Stimulated activated naive B cell treated with anti-CD40 and anti-IgM and Interleukin-4, amounts not matched to agents 10 μg/mL and 1 μg/mL and 100 μg/mL, for 72 hours (primary cell): Measurements from ENCODE around the gene PLBD2.

Experiments used
- ATAC-seq, 2 donors: fragments of 150-1000 bp; cut with Tn5 transposase; replicated peaks; 2 replicates each; pipeline ENCODE4 v1.10.0; 2021; ENCODE audit warnings: moderate library complexity in 1 of 2
- DNase-seq: peaks from one replicate; pipeline ENCODE4 v3.0.0; 2021
- H3K27ac Mint-ChIP-seq: one replicate; pipeline ENCODE4 v1.8.0; 2022; ENCODE audit warnings: mild to moderate bottlenecking, mixed read lengths
- H3K27me3 Mint-ChIP-seq, 2 donors: one replicate each; pipeline ENCODE4 v1.8.0; 2022; ENCODE audit warnings: mixed read lengths in 2 of 2
- H3K36me3 Mint-ChIP-seq, 2 donors: one replicate each; pipeline ENCODE4 v1.8.0; 2022; ENCODE audit warnings: mixed read lengths in 2 of 2, mild to moderate bottlenecking in 1 of 2
- H3K4me1 Mint-ChIP-seq, 2 donors: one replicate each; pipeline ENCODE4 v1.8.0; 2022; ENCODE audit warnings: mixed read lengths in 2 of 2, mild to moderate bottlenecking in 1 of 2
- H3K4me3 Mint-ChIP-seq, 2 donors: one replicate each; pipeline ENCODE4 v1.8.0; 2022; ENCODE audit warnings: mild to moderate bottlenecking in 2 of 2, mixed read lengths in 2 of 2, moderate library complexity in 1 of 2
- H3K9me3 Mint-ChIP-seq, 2 donors: one replicate each; pipeline ENCODE4 v1.8.0; 2022; ENCODE audit warnings: mixed read lengths in 2 of 2, mild to moderate bottlenecking in 1 of 2

PLBD2 gene

GRCh38 chr12:113329022-113329790, 29.2 kb upstream of the PLBD2 start:
- Mint-ChIP-seq H3K9me3 (no peaks in the 10 kb centered on the region), H3K4me1 (peaks cover 21 to 41% of the 10 kb centered on the region in 2 donors), H3K27ac (no peak overlapping the region), H3K36me3 (peaks cover 30 to 43% of the 10 kb centered on the region in 2 donors), H3K4me3 (no peak overlapping the region), H3K27me3 (no peaks in the 10 kb centered on the region)
- no peak for DNase-seq
- no peak for ATAC-seq

DNA sequence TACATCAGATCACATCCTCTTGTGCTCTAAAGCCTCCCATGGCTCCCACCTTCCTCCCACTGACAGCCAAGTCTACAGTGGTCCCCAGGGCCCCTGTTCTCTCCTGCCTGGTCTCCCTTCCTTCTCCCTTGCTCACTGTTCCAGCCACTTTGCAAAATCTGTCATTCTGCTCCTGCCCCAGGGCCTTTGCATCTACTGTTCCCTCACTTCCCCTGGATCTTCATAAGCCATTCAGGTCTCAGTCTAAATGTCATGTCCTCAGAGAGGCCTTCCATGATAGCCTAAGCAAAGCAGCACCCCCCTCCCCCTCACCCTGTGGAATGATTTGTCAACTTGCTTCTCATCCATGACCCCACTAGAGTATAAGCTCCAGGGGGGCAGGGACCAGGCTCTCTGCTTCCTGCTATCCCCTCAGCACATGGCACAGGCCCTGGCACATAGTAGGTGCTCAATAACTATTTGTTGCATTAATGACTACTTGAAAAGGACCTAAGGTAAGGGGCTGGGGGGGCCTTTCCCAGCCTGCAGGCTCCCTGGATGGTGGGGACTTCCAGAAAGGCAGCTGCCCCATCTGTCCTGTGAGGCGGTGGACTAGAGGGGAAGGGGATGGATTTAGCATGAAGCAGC, 28.5 kb upstream of the PLBD2 start:
- no peak overlapping the region for H3K4me3 Mint-ChIP-seq
- peaks cover 30 to 41% of the 10 kb centered on the region in 2 donors for H3K36me3 Mint-ChIP-seq
- H3K9me3 Mint-ChIP-seq = no peaks in the 10 kb centered on the region
- no peak overlapping the region for H3K27ac Mint-ChIP-seq
- DNase-seq (no peak), ATAC-seq (no peak)
- H3K4me1 Mint-ChIP-seq = peaks cover 24 to 44% of the 10 kb centered on the region in 2 donors
- no peaks in the 10 kb centered on the region for H3K27me3 Mint-ChIP-seq

DNA sequence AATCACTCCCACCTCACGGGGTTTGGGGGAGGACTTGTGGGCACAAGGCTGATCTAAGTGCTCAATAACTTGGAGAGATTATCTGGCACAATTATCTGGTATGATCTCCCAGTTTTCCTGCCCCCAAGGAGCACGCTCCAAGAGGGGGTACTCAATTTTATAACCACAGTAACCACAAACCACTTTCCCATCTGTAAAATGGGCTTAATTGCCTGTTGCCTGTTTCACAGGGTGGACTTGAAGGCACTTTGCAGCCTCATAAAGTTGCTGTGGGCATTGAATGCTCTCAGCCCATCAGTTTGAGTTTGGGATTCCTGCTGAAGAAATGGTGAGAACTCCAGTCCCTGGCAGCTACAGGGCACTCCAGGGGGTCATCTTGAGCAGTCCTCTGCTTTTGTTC, 27.9 kb upstream of the PLBD2 start:
- ATAC-seq (no peak), DNase-seq (no peak)
- H3K27ac Mint-ChIP-seq = no peak overlapping the region
- H3K27me3 Mint-ChIP-seq = no peaks in the 10 kb centered on the region
- H3K9me3 Mint-ChIP-seq = no peaks in the 10 kb centered on the region
- H3K4me1 Mint-ChIP-seq = peaks cover 26 to 46% of the 10 kb centered on the region in 2 donors
- peaks cover 30 to 39% of the 10 kb centered on the region in 2 donors for H3K36me3 Mint-ChIP-seq
- H3K4me3 Mint-ChIP-seq = no peak overlapping the region

DNA sequence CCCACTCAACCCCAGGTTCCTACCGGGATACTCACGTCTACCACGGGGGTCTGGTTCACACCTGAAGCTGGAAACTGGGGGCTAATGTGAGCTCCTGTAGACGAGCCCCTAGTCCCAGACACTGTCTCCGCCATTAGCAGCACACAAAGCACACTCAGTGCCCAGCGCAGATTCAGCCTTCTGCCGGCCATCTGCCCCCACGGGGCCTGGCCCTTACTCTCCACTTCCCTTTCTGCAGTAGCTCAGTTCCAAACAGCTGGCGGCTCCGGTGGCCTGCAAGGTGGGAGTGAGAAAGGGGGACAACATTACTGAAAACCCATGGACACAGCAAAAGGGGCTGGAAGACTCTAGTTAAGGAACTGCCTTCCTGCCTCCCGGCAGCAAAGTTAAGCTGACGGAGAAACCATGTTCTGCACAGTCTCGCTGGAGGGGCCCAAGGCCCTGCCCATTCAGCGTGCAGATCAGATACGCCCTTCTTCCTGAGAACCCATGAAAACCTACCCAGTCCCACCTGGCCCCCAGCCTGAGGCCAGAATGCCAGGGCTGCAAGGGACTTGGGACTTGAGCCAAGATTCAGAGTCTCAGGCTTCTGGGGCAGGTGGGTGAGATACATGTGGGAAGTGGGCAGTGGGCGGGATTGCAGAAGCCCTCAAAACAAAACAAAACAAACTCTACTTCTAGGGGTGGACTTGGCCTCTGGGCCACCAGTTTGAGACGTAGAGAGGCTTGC, 25.5 kb upstream of the PLBD2 start:
- no peak overlapping the region for H3K27ac Mint-ChIP-seq
- no peaks in the 10 kb centered on the region for H3K27me3 Mint-ChIP-seq
- no peak for DNase-seq
- no peak overlapping the region for H3K4me3 Mint-ChIP-seq
- H3K4me1 Mint-ChIP-seq = peaks cover 23 to 38% of the 10 kb centered on the region in 2 donors
- peaks cover 26 to 36% of the 10 kb centered on the region in 2 donors for H3K36me3 Mint-ChIP-seq
- no peak for ATAC-seq
- H3K9me3 Mint-ChIP-seq = no peaks in the 10 kb centered on the region

GRCh38 chr12:113333418-113333750, 25.0 kb upstream of the PLBD2 start:
- Mint-ChIP-seq H3K27ac (no peak overlapping the region), H3K36me3 (peaks cover 23 to 33% of the 10 kb centered on the region in 2 donors), H3K27me3 (no peaks in the 10 kb centered on the region), H3K9me3 (no peaks in the 10 kb centered on the region), H3K4me1 (peaks cover 21 to 38% of the 10 kb centered on the region in 2 donors), H3K4me3 (peak overlapping the region in 1 of 2 donors; percentile 95)
- DNase-seq = no peak
- ATAC-seq = no peak

DNA sequence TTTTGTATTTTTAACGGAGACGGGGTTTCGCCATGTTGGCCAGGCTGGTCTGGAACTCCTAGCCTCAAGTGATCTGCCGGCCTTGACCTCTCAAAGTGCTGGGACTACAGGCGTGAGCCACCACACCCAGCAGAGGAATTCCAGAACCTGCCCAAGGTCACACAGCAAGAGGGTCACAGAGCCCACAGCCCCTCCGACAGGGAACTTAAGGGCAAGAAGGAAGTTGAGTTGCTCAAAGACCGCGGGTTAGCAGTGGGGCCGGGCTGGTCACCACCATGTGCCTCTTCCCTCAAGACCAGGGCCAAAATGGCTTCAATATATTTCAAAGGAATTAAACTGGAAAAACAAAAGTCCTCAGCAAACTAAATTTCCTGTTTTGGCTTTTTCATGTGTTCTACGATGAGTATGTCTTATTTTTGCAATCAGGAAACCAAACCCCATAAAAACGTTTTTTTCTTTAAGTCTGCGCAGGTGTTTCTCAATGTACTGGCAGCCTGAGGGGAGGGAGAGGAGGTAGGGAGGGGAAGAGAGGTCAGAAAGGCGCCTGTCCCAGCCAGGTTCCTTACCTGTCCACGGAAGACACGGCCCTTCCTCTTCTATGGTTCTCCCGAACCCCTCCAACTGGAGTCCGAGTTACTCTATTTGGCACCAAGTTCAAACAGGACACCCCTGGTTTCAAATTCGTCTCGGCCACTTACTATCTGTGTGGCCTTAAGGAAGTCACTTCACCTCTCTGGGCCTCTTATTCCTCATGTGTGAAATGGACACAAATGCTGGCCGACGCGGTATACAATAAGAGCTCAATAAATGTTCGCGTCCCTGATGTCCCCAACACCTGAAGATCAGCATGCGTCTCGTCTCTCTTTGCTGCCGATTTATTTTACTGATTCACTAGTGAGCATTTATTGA, 24.3 kb upstream of the PLBD2 start:
- peak overlapping the region; percentile 88 for H3K27ac Mint-ChIP-seq
- DNase-seq (no peak), ATAC-seq (peak; percentile 20 to 23)
- peak overlapping the region; percentile 94 to 95 for H3K4me3 Mint-ChIP-seq
- H3K9me3 Mint-ChIP-seq = no peaks in the 10 kb centered on the region
- H3K4me1 Mint-ChIP-seq = peaks cover 21 to 38% of the 10 kb centered on the region in 2 donors
- peaks cover 19 to 29% of the 10 kb centered on the region in 2 donors for H3K36me3 Mint-ChIP-seq
- H3K27me3 Mint-ChIP-seq = no peaks in the 10 kb centered on the region

- H3K4me3 Mint-ChIP-seq = peak within 1 kb of the TSS; percentile 94 to 95
These were observed 23.4 kb upstream of the PLBD2 start, which contains the start of gene SLC8B1 for GRCh38 chr12:113334786-113335539. Gene SLC8B1 (minus strand): TSS chr12:113335109. CDS start chr12:113332878, 2,231 bp downstream.

DNA sequence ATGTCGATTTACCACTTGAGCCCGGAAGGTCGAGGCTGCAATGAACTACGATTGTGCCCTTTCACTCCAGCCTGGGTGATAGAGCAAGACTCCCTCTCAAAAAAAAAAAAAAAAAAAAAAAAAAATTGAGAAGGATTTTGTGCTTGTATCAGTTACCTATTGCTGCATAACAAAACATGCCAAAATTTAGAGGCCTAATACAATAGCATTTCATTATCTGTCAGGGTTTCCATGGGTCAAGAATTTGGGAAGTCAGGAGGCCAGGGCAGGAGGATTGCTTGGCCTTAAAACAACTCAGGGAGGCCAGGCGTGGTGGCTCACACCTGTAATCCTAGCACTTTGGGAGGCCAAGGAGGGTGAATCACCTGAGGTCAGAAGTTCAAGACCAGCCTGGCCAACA, 18.8 kb upstream of the PLBD2 start:
- Mint-ChIP-seq H3K27ac (no peak overlapping the region), H3K4me3 (no peak overlapping the region), H3K36me3 (no peaks in the 10 kb centered on the region), H3K9me3 (no peaks in the 10 kb centered on the region), H3K4me1 (peaks cover 8 to 21% of the 10 kb centered on the region in 2 donors), H3K27me3 (no peaks in the 10 kb centered on the region)
- DNase-seq (no peak), ATAC-seq (no peak)

More at GRCh38 chr12:113334786-113335539, 23.4 kb upstream of the PLBD2 start, which contains the start of gene SLC8B1:
- H3K27me3 Mint-ChIP-seq = no peaks in the 10 kb centered on the region
- DNase-seq = peak; percentile 71
- ATAC-seq = peak; percentile 96 to 99
- no peaks in the 10 kb centered on the region for H3K9me3 Mint-ChIP-seq
- peak within 1 kb of the TSS; percentile 88 for H3K27ac Mint-ChIP-seq
- H3K4me1 Mint-ChIP-seq = peaks cover 18 to 38% of the 10 kb centered on the region in 2 donors
- peaks cover 14 to 21% of the 10 kb centered on the region in 2 donors for H3K36me3 Mint-ChIP-seq

DNA sequence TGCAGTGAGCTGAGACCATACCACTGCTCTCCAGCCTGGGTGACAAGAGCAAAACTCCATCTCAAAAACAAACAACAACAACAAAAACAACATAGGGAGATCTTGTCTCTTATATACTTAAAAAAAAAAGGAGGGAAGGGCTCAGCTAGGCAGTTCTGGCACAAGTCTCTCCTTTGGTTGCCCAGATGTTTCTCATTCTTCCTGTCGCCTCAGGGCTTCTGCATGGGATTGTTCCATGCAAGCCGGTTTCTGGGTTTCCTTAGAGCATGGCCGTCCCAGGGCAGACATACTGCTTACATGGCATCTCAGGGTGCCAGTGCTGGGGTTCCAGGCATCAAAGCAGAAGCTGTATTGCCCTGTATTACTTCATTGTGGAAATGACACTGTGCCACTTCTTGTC, 18.3 kb upstream of the PLBD2 start:
- Mint-ChIP-seq H3K4me3 (no peak overlapping the region), H3K9me3 (no peaks in the 10 kb centered on the region), H3K27ac (no peak overlapping the region), H3K4me1 (peaks cover 7 to 16% of the 10 kb centered on the region in 2 donors), H3K36me3 (no peaks in the 10 kb centered on the region), H3K27me3 (no peaks in the 10 kb centered on the region)
- ATAC-seq (no peak), DNase-seq (no peak)

GRCh38 chr12:113341535-113341934, 16.9 kb upstream of the PLBD2 start:
- peak; percentile 79 to 85 for ATAC-seq

DNA sequence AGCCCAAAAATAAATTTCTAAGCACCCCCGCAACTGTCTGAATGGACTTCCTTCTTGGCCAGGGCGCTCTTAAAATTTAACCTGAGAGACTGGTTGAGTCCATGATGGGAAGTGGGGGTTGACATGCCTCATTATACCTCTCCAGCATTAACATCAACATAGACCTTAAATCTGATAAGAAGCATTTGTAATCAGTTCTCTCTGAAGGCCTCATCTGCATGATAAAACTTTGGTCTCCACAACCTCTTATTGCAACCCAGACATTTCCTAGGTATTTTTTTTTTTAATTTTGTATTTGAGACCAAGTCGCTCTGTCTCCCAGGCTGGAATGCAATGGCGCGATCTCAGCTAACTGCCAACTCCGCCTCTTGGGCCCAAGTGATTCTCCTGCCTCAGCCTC, 13.1 kb upstream of the PLBD2 start:
- Mint-ChIP-seq H3K27ac (no peak overlapping the region), H3K27me3 (peaks cover 8 to 14% of the 10 kb centered on the region in 2 donors), H3K36me3 (no peaks in the 10 kb centered on the region), H3K4me3 (no peak overlapping the region), H3K4me1 (peaks cover 5 to 12% of the 10 kb centered on the region in 2 donors), H3K9me3 (no peaks in the 10 kb centered on the region)
- no peak for ATAC-seq
- no peak for DNase-seq

More at GRCh38 chr12:113341535-113341934, 16.9 kb upstream of the PLBD2 start:
- no peak for DNase-seq
- no peaks in the 10 kb centered on the region for H3K27me3 Mint-ChIP-seq
- H3K27ac Mint-ChIP-seq = no peak overlapping the region
- no peak overlapping the region for H3K4me3 Mint-ChIP-seq
- no peaks in the 10 kb centered on the region for H3K36me3 Mint-ChIP-seq
- H3K4me1 Mint-ChIP-seq = peaks cover 5 to 12% of the 10 kb centered on the region in 2 donors
- H3K9me3 Mint-ChIP-seq = no peaks in the 10 kb centered on the region

- H3K27me3 Mint-ChIP-seq = peaks cover 14 to 15% of the 10 kb centered on the region in 2 donors
- H3K9me3 Mint-ChIP-seq = no peaks in the 10 kb centered on the region
- H3K4me1 Mint-ChIP-seq = peaks cover 3 to 8% of the 10 kb centered on the region in 2 donors
- no peak overlapping the region for H3K4me3 Mint-ChIP-seq
- no peaks in the 10 kb centered on the region for H3K36me3 Mint-ChIP-seq
- H3K27ac Mint-ChIP-seq = no peak overlapping the region
- DNase-seq (no peak), ATAC-seq (no peak)
These were observed 12.0 kb upstream of the PLBD2 start for GRCh38 chr12:113346353-113346752.

- H3K27ac Mint-ChIP-seq = no peak overlapping the region
- H3K36me3 Mint-ChIP-seq = no peaks in the 10 kb centered on the region
- no peak overlapping the region for H3K4me3 Mint-ChIP-seq
- no peak for ATAC-seq
- no peaks in the 10 kb centered on the region for H3K9me3 Mint-ChIP-seq
- H3K4me1 Mint-ChIP-seq = peaks cover 0 to under 1% of the 10 kb centered on the region in 2 donors
- peaks cover 14 to 15% of the 10 kb centered on the region in 2 donors for H3K27me3 Mint-ChIP-seq
- no peak for DNase-seq
These were observed 11.3 kb upstream of the PLBD2 start for GRCh38 chr12:113347107-113347506.
